ENCODE measurements around the gene ZCCHC7. TPM values are rescaled to one million over a fixed set of nuclear protein-coding genes. Genes with fewer than 3 reads are reported as not detected.

ZCCHC7 gene
- polyA plus RNA-seq, 2 of the 4 experiments (the other 2 are of a cell fraction) = 15.7 to 30.0 TPM

DNA sequence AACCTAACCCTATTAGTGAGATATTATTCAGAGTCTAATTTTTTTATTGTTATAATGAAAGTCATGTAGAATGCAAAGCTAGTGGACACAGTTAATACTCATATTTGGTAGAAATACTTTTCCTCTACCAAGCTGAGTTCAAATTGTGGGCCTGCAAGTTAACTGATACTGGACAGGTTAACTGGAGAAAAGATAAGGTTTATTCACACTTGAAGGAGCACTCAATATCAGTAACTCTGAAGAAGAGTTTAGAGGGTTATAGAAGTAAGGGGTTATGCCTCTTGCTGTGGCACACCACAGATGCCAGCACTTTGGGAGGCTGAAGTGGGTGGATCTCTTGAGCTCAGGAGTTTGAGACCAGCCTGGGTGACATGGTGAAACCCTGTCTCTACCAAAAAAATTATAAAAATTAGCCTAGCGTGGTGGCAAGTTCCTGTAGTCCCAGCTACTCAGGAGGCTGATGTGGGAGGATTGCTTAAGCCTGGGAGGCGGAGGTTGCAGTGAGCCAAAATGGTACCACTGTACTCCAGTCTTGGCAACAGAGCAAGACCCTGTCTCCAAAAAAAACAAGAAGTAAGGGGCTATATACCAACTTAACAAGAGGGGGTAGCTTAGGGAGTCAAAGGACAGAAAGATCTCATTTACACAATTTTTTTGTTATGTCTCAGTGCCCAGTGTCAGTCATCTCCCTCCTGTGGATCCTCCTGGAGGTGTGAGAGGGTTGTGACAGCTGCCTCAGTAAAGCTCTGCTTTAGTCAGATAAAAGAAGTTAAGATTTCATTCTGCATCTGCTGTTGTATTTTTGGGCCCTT lies 180.9 kb downstream of the ZCCHC7 start:
- POLR2A ChIA-PET = no interaction called here
- no peak for ATAC-seq
- CTCF ChIA-PET = interaction anchor here (0.6 to 1.0 kb wide), 2 partner anchors 28 to 148 kb away, joined by 3 read pairs; no protein-coding TSS in a partner anchor
- 0 out of 3 replicates have a peak overlapping the region, but pooled peaks have one; percentile 25 for H3K4me2 ChIP-seq
- H3K4me1 ChIP-seq = peaks cover 7% of the 10 kb centered on the region
- FAIRE-seq = no peak
- no peaks in the 10 kb centered on the region for H3K9me3 ChIP-seq
- peak overlapping the region in 1 of 2 experiments; percentile 2; a peak in 1 of 6 replicates for H3K27ac ChIP-seq
- TF ChIP-seq MAX (IDR thresholded peaks at IDR 0.05) (no peak), EP300 (IDR thresholded peaks at IDR 0.05) (no peak), NFE2L2 (conservative IDR thresholded peaks at IDR 0.05; ENCODE audit: low read length) (no peak), RCOR1 (IDR thresholded peaks at IDR 0.05; ENCODE audit: low read depth, low read length) (no peak), E2F6 (IDR thresholded peaks at IDR 0.05; ENCODE audit: borderline replicate concordance, low read depth) (no peak), KDM1A (IDR thresholded peaks at IDR 0.05; ENCODE audit: low read depth) (no peak), FOXS1 (CRISPR knock-in tag; IDR thresholded peaks at IDR 0.05) (no peak), JUNB (IDR thresholded peaks at IDR 0.05) (no peak), HOXA7 (CRISPR knock-in tag; IDR thresholded peaks at IDR 0.05) (no peak), JUN (IDR thresholded peaks at IDR 0.05) (no peak), CBX8 (IDR thresholded peaks at IDR 0.05) (no peak), GATA3 (IDR thresholded peaks at IDR 0.05; ENCODE audit: borderline replicate concordance) (no peak), RARB (CRISPR knock-in tag; IDR thresholded peaks at IDR 0.05) (no peak), NPAS2 (CRISPR knock-in tag; IDR thresholded peaks at IDR 0.05; ENCODE audit: borderline replicate concordance) (no peak)
- no peak overlapping the region for H3K4me3 ChIP-seq
- WGBS (ENCODE audit: missing lambda C conversion rate) = 96% methylated on average over 2 of the region's 2 CpGs
- no peak for DNase-seq (ENCODE audit: low read depth in 1 of 2, low spot score in 1 of 2)

DNA sequence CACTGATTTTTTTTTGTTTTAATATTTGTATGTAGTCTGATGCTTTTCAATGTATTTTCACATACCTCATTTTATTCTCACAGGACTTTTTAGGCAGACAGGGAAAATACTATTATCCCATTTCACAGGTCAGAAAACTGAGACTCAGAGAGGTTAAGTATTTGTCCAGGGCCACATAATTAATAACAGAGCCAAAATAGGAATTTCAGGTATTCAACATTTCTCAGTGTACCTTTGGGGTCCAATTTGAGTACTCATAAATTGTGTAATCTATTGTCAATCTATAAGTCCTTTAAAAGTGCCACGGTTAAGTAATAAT lies 181.4 kb downstream of the ZCCHC7 start:
- WGBS (ENCODE audit: missing lambda C conversion rate) = 3% methylated on average over 1 of the region's 1 CpG

DNA sequence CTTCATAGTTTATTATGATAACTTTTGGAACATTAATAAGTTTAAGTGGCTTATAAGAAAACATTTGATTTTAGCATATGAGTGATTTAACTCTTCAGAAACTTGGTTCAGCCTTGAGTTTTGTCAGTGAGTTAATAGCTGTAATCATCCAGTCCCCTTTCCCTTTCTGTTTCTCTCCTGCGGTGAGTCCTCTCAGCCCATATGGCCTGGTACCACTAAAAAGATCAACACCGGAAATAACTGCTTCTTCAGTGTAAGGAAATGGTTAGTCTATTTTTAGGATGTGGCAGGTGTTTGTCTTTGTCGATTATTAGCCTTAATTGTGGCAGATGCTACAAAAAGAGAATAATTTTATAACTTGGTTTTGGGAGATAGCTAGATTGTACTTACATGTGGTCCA lies 181.9 kb downstream of the ZCCHC7 start:
- 91% methylated on average over 3 of the region's 3 CpGs for WGBS (ENCODE audit: missing lambda C conversion rate)
- ChIA-PET POLR2A (no interaction called here), CTCF (no interaction called here)
- no peak for DNase-seq (ENCODE audit: low read depth in 1 of 2, low spot score in 1 of 2)
- no peak for FAIRE-seq
- H3K4me1 ChIP-seq = peaks cover 7% of the 10 kb centered on the region
- H3K9me3 ChIP-seq = no peaks in the 10 kb centered on the region
- no peak overlapping the region for H3K27ac ChIP-seq
- H3K4me2 ChIP-seq = no peak overlapping the region
- no peak overlapping the region for H3K4me3 ChIP-seq
- no peak for ATAC-seq
- TF ChIP-seq PHF8 (IDR thresholded peaks at IDR 0.05; ENCODE audit: borderline replicate concordance, low read depth) = no peak
- no peak for TF ChIP-seq SREBF2 (IDR thresholded peaks at IDR 0.05)
- no peak for TF ChIP-seq CBX8 (IDR thresholded peaks at IDR 0.05)
- TF ChIP-seq REST (IDR thresholded peaks at IDR 0.05) = no peak
- TF ChIP-seq NR3C1 (IDR thresholded peaks at IDR 0.05) = no peak
- no peak for TF ChIP-seq CHD4 (IDR thresholded peaks at IDR 0.05; ENCODE audit: borderline replicate concordance)
- TF ChIP-seq JUN (IDR thresholded peaks at IDR 0.05) = no peak
- no peak for TF ChIP-seq EHMT2 (IDR thresholded peaks at IDR 0.05; ENCODE audit: low read depth)
- TF ChIP-seq RARB (CRISPR knock-in tag; IDR thresholded peaks at IDR 0.05) = no peak
- no peak for TF ChIP-seq FOXS1 (CRISPR knock-in tag; IDR thresholded peaks at IDR 0.05)
- TF ChIP-seq KDM5A (IDR thresholded peaks at IDR 0.05) = no peak
- TF ChIP-seq, protein P1, sequence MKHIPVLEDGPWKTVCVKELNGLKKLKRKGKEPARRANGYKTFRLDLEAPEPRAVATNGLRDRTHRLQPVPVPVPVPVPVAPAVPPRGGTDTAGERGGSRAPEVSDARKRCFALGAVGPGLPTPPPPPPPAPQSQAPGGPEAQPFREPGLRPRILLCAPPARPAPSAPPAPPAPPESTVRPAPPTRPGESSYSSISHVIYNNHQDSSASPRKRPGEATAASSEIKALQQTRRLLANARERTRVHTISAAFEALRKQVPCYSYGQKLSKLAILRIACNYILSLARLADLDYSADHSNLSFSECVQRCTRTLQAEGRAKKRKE (CRISPR knock-in tag; IDR thresholded peaks at IDR 0.05; ENCODE audit: low read depth) = no peak
- TF ChIP-seq, protein P2, sequence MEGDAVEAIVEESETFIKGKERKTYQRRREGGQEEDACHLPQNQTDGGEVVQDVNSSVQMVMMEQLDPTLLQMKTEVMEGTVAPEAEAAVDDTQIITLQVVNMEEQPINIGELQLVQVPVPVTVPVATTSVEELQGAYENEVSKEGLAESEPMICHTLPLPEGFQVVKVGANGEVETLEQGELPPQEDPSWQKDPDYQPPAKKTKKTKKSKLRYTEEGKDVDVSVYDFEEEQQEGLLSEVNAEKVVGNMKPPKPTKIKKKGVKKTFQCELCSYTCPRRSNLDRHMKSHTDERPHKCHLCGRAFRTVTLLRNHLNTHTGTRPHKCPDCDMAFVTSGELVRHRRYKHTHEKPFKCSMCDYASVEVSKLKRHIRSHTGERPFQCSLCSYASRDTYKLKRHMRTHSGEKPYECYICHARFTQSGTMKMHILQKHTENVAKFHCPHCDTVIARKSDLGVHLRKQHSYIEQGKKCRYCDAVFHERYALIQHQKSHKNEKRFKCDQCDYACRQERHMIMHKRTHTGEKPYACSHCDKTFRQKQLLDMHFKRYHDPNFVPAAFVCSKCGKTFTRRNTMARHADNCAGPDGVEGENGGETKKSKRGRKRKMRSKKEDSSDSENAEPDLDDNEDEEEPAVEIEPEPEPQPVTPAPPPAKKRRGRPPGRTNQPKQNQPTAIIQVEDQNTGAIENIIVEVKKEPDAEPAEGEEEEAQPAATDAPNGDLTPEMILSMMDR (IDR thresholded peaks at IDR 0.05) = no peak
- TF ChIP-seq, protein P3, sequence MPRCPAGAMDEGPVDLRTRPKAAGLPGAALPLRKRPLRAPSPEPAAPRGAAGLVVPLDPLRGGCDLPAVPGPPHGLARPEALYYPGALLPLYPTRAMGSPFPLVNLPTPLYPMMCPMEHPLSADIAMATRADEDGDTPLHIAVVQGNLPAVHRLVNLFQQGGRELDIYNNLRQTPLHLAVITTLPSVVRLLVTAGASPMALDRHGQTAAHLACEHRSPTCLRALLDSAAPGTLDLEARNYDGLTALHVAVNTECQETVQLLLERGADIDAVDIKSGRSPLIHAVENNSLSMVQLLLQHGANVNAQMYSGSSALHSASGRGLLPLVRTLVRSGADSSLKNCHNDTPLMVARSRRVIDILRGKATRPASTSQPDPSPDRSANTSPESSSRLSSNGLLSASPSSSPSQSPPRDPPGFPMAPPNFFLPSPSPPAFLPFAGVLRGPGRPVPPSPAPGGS (IDR thresholded peaks at IDR 0.05) = no peak
- no peak for TF ChIP-seq TFCP2L1 (CRISPR knock-in tag; IDR thresholded peaks at IDR 0.05)

More for the DNA sequence above, 181.4 kb downstream of the ZCCHC7 start:
- no peak overlapping the region for H3K27ac ChIP-seq
- CTCF ChIA-PET = interaction anchor here (0.6 to 1.0 kb wide), 2 partner anchors 27 to 148 kb away, joined by 3 read pairs; no protein-coding TSS in a partner anchor
- H3K9me3 ChIP-seq = no peaks in the 10 kb centered on the region
- no peak overlapping the region for H3K4me2 ChIP-seq
- POLR2A ChIA-PET = no interaction called here
- H3K4me3 ChIP-seq = no peak overlapping the region
- peaks cover 7% of the 10 kb centered on the region for H3K4me1 ChIP-seq
- ATAC-seq (no peak), FAIRE-seq (no peak), DNase-seq (ENCODE audit: low read depth in 1 of 2, low spot score in 1 of 2) (no peak)
- no peak for TF ChIP-seq JUNB (IDR thresholded peaks at IDR 0.05)
